ENCODE measurements around the gene VPS8.

Gene VPS8

GRCh38 chr3:184827572-184827971 is 15.6 kb downstream of the VPS8 start:
- no peak overlapping the region for H3K4me3 ChIP-seq (replicated peaks; ENCODE audit: insufficient read depth, low read length)
- TF ChIP-seq SPI1 (IDR thresholded peaks at IDR 0.05; ENCODE audit: borderline replicate concordance, low read depth) (no peak), REST (IDR thresholded peaks at IDR 0.05; ENCODE audit: insufficient replicate concordance, low read depth) (no peak), CTCF (IDR thresholded peaks at IDR 0.05; ENCODE audit: insufficient read depth, low read length) (no peak), POLR2AphosphoS5 (IDR thresholded peaks at IDR 0.05; ENCODE audit: low read depth) (no peak), GABPA (IDR thresholded peaks at IDR 0.05; ENCODE audit: low read depth) (no peak)
- no peak for DNase-seq (ENCODE audit: low read depth in 1 of 2, low spot score in 1 of 2)
- H3K27me3 ChIP-seq (ENCODE audit: insufficient read depth, poor library complexity, severe bottlenecking) = no peaks in the 10 kb centered on the region
- H3K27ac ChIP-seq (replicated peaks) = no peak overlapping the region

- Histone ChIP-seq H3K4me3 (replicated peaks; ENCODE audit: insufficient read depth, low read length) (no peak overlapping the region), H3K27me3 (ENCODE audit: insufficient read depth, poor library complexity, severe bottlenecking) (no peaks in the 10 kb centered on the region), H3K27ac (replicated peaks) (no peak overlapping the region)
- TF ChIP-seq REST (IDR thresholded peaks at IDR 0.05; ENCODE audit: insufficient replicate concordance, low read depth) (no peak), SPI1 (IDR thresholded peaks at IDR 0.05; ENCODE audit: borderline replicate concordance, low read depth) (no peak), POLR2AphosphoS5 (IDR thresholded peaks at IDR 0.05; ENCODE audit: low read depth) (no peak), GABPA (IDR thresholded peaks at IDR 0.05; ENCODE audit: low read depth) (no peak), CTCF (IDR thresholded peaks at IDR 0.05; ENCODE audit: insufficient read depth, low read length) (no peak)
- no peak for DNase-seq (ENCODE audit: low read depth in 1 of 2, low spot score in 1 of 2)
Observed at GRCh38 chr3:184832044-184832443, 20.1 kb downstream of the VPS8 start.

- Histone ChIP-seq H3K27ac (replicated peaks) (no peak overlapping the region), H3K27me3 (ENCODE audit: insufficient read depth, poor library complexity, severe bottlenecking) (no peaks in the 10 kb centered on the region), H3K4me3 (replicated peaks; ENCODE audit: insufficient read depth, low read length) (no peak overlapping the region)
- no peak for TF ChIP-seq GABPA (IDR thresholded peaks at IDR 0.05; ENCODE audit: low read depth)
- no peak for TF ChIP-seq REST (IDR thresholded peaks at IDR 0.05; ENCODE audit: insufficient replicate concordance, low read depth)
- no peak for TF ChIP-seq SPI1 (IDR thresholded peaks at IDR 0.05; ENCODE audit: borderline replicate concordance, low read depth)
- TF ChIP-seq CTCF (IDR thresholded peaks at IDR 0.05; ENCODE audit: insufficient read depth, low read length) = no peak
- no peak for TF ChIP-seq POLR2AphosphoS5 (IDR thresholded peaks at IDR 0.05; ENCODE audit: low read depth)
- no peak for DNase-seq (ENCODE audit: low read depth in 1 of 2, low spot score in 1 of 2)
Observed at GRCh38 chr3:184832903-184833302, 20.9 kb downstream of the VPS8 start.
